Glomerular visceral epithelial cell (primary cell): ENCODE measurements around the gene GPR137B.
"Not testable (repeated sequence)": the region's sequence is repeated elsewhere in the genome, so short reads cannot be mapped to it uniquely, and the experiment has no call there.

Experiments used
- DNase-seq: peaks from one replicate; pipeline ENCODE4 v3.0.0-alpha.2; 2016; ENCODE audit errors: extremely low spot score

GPR137B gene

GRCh38 chr1:236144446-236145150 is 2.3 kb downstream of the GPR137B start:
- DNase-seq, result no peak

GRCh38 chr1:236147068-236147467 is 4.7 kb downstream of the GPR137B start:
- no peak for DNase-seq

- no peak for DNase-seq
These were observed 5.5 kb downstream of the GPR137B start for GRCh38 chr1:236147521-236148469.

DNA sequence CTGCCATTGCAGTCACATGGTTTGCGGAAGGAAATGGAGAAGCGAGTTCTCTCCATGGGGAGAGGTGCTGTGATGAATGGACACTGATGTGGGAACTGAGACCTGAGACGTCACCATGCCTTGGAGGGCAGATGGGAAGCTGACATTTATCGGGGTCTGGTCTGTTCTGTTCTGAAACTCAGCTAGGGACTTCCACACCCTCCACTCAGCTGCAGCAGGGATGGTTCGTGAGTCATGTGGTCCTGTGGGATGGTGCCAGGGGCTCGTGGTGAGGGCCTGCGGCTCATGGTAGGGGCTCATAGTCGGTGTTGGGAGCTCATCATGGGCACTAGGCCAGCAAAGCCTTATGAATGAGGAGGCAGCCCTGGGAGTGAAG is 6.1 kb downstream of the GPR137B start:
- DNase-seq, result peak; percentile 70

DNA sequence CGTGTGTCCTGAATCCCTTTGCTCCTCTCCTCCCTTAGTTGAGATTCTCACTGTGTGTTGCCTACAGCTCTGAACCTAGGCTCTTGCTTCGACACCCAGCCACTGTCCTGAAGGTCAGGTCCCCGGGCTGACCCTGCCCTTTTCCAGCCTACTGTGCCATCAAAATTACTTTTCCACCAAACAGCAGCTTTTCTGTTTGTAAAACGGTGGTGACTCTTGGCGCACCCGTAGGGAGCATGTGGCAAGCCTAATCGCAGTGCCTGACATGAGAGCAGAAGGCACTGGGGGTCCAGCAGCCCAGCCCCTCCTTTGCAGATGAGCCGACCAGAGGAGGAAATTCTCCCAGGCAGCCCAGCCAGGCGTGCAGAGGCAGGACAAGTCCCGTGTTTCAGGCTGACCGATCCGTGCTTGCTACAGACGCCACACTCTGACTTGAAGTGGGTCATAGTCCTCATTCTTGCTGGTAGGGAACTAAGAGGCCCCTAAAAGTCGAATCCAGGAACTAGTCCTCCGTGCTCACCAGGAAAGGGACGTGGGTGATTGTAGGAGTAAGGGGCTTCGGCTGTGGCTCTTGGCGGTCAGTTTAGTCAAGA is 6.8 kb downstream of the GPR137B start:
- DNase-seq, result no peak

- DNase-seq, result no peak
These were observed 7.4 kb downstream of the GPR137B start for GRCh38 chr1:236149696-236150228.

GRCh38 chr1:236150311-236150955 is 8.1 kb downstream of the GPR137B start:
- no peak for DNase-seq

GRCh38 chr1:236150986-236151385 is 8.6 kb downstream of the GPR137B start:
- DNase-seq, result no peak

- DNase-seq, result no peak
These were observed 9.5 kb downstream of the GPR137B start for GRCh38 chr1:236151739-236152424.

GRCh38 chr1:236154126-236154525 is 11.8 kb downstream of the GPR137B start:
- no peak for DNase-seq

DNA sequence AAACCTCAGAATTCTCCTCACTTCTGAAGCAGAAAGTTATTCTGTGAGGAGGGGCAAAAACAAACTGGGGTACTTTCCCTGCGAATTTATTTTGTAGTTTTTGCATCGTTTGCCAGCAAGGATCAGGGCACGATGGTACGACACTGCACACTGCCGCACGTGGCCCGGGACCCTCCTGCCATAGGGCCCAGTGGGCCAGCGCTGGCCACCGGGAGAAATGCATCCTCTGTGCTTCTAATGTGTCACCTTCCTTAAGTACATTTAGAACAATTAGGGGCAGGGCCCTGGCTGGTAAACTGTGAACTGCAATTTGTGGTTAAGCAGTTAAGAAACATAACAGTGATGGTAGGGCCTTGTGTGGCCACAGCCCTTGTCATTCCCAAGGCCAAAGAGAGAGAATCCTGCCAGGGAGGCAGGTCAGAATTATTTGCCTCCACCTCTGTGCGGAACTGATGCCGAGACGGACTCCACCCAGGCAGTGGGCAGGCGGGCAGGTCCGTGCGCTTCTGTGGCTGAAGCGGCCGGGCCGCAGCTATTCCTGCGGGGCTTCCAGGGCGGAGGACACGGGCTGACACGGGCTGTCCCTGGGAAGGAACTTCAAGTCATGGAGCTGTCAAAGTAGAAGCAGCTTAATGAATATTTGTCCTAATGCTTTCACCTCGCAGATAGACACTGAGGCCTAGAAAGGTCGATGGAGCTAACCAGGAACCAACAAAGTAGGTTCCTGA is 12.5 kb downstream of the GPR137B start:
- DNase-seq, result no peak

DNA sequence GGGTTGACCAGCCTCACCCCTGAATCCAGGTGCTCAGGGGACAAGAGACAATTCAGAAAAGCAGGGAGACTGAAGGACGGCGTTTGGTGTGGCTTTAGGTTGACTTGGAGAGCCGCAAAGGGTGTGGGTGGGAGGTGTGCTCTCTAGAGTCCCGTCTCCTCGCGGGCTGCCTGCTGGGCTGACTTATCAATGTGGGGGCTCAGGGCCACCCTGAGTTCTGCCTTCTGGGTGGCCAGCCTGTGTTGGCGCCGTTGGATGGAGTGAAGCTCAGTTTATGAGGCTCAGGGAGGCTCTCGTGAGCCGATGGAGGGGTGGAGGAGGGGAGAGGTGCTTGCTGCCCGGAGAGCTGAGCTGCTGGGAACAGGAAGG is 13.0 kb downstream of the GPR137B start:
- no peak for DNase-seq

- DNase-seq, result no peak
These were observed 13.6 kb downstream of the GPR137B start for GRCh38 chr1:236155841-236156503.

- no peak for DNase-seq
These were observed 14.3 kb downstream of the GPR137B start for GRCh38 chr1:236156512-236157208.

DNA sequence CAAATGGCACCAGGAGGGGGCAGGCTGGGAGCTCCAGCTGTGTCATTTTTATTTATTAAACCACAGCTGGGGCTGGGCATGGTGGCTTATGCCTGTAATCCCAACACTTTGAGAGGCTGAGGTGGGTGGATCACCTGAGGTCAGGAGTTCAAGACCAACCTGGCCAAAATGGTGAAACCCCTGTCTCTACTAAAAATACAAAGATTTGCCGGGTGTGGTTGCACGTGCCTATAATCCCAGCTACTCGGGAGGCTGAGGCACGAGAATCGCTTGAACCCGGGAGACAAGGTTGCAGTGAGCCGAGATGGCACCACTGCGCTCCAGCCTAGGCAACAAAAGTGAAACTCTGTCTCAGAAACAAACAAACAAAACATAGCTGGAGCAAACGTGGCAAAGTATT is 15.7 kb downstream of the GPR137B start:
- DNase-seq, result not testable (repeated sequence)

- no peak for DNase-seq
These were observed 16.4 kb downstream of the GPR137B start for GRCh38 chr1:236158719-236159118.

GRCh38 chr1:236159704-236160539 is 17.6 kb downstream of the GPR137B start:
- no peak for DNase-seq

DNA sequence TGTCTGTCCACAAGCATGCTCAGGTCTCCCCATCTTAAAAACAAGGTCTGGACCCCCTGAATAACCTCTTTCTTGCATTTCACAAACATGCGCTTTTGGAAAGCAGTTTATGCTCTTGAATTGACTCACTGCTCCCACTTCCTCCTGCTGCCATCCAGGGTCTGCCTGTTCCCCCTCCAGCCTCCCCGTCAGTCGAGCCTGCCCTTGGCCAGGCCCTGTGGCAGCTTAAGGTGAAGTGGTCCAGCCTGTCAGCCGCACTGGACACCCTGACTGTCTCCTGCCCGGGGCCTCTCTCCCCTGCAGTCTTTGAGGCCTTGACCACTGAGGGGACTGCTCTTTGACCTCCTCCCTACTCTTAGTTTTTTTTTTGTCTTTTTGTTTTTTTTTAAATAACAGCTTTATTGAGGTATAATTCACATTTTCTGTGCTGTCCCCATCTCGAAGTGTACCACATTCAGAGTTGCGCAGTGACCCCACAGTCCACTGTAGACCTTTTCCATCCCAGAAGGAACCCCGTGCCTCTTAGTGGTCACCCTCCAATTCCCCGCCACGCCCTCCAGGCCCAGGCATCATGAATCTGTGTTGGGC is 18.3 kb downstream of the GPR137B start:
- DNase-seq, result no peak
